ENCODE data around the gene GLYATL3. TPM values are rescaled to one million over a fixed set of nuclear protein-coding genes. Genes with fewer than 3 reads are reported as not detected.

GLYATL3 gene
- total RNA-seq, 2 donors from 2014 or later = not detected

DNA sequence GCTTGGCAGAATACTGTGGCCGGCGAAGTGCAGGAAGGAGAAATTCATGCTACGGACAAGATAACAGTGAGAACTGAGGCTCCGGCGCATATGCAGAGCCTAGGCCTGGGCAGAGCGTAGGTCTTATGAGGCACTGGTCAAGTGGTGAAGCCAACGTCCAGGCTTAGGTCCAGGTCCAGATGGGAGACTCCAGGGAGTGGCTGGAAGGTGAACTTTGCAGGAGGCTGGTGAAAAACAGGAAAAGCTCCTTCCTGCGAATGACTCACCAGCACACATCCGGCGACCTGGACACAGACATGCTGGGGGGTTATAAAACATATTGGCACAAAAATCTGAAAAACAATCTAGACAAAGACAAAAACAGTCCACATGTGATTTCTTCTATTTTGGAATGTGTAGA, 66.1 kb downstream of the GLYATL3 start:
- no peak overlapping the region for H3K4me3 ChIP-seq
- H3K27ac ChIP-seq = no peak overlapping the region
- TF ChIP-seq, protein P1, sequence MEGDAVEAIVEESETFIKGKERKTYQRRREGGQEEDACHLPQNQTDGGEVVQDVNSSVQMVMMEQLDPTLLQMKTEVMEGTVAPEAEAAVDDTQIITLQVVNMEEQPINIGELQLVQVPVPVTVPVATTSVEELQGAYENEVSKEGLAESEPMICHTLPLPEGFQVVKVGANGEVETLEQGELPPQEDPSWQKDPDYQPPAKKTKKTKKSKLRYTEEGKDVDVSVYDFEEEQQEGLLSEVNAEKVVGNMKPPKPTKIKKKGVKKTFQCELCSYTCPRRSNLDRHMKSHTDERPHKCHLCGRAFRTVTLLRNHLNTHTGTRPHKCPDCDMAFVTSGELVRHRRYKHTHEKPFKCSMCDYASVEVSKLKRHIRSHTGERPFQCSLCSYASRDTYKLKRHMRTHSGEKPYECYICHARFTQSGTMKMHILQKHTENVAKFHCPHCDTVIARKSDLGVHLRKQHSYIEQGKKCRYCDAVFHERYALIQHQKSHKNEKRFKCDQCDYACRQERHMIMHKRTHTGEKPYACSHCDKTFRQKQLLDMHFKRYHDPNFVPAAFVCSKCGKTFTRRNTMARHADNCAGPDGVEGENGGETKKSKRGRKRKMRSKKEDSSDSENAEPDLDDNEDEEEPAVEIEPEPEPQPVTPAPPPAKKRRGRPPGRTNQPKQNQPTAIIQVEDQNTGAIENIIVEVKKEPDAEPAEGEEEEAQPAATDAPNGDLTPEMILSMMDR (IDR thresholded peaks at IDR 0.05) = no peak
- H3K9me3 ChIP-seq = peaks cover 0 to 12% of the 10 kb centered on the region in 2 donors
- DNase-seq (ENCODE audit: low spot score) = no peak
- no peaks in the 10 kb centered on the region for H3K27me3 ChIP-seq
- no peaks in the 10 kb centered on the region for H3K4me1 ChIP-seq
- H3K36me3 ChIP-seq = no peaks in the 10 kb centered on the region

DNA sequence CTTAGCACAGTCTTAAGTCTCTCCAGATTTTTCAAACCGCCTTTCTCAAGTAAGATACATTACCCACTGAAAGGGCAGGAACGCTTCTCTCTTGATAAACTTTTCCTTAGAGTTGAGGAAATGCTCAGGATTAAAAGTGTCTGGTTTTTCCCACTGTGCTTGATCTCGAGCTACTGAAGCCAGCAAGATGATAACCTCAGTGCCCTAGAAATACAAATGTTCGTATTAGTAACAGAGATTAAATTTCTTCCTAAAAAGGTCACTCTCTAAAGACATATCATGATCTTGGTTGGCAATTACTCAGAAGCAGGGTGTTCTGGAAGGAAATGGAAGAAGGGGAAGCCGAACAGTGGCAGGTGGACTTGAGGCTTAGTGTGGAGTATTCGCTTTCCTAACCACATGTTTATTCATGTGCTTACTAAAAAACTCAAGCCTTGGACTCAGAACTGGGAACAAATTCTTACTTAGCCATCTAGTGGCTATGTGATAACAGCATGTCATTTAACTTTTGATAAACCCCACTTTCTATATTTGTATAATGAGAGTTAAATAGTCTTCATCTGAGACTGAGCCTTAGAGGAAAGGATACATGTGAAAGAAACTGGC, 70.9 kb downstream of the GLYATL3 start:
- no peak for DNase-seq (ENCODE audit: low spot score)
- H3K4me1 ChIP-seq = no peaks in the 10 kb centered on the region

DNA sequence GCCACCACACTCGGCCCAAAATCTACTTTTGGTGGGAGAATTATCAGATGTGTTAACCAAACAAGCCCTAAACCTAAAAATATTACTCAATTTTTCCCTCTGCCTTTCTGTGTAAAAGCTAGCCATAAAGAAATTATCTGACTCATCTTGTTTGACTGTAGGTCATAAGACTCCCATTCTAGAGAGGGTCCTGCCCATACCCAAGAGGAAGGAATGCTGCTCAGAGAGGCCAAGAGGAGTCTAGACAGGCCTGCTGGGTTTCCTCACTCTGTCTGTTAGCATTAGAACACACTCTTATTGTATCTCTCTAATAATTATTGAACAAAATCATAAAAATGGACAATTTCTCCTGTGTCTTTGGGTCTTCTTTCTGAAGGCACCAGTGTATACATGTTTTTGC, 76.9 kb downstream of the GLYATL3 start:
- DNase-seq (ENCODE audit: low spot score) = no peak
- Histone ChIP-seq H3K27me3 (no peaks in the 10 kb centered on the region), H3K9me3 (no peaks in the 10 kb centered on the region), H3K27ac (no peak overlapping the region), H3K4me1 (no peaks in the 10 kb centered on the region), H3K4me3 (no peak overlapping the region), H3K36me3 (no peaks in the 10 kb centered on the region)
- TF ChIP-seq, protein P1 (IDR thresholded peaks at IDR 0.05) = no peak

More for the DNA sequence above, 70.9 kb downstream of the GLYATL3 start:
- H3K4me3 ChIP-seq = no peak overlapping the region
- H3K36me3 ChIP-seq = no peaks in the 10 kb centered on the region
- no peaks in the 10 kb centered on the region for H3K27me3 ChIP-seq
- H3K27ac ChIP-seq = no peak overlapping the region
- TF ChIP-seq, protein P1 (IDR thresholded peaks at IDR 0.05) = no peak
- H3K9me3 ChIP-seq = no peaks in the 10 kb centered on the region

Other genes starting within 250 kb of the GLYATL3 start
- gene MMUT, start 36.7 kb upstream of the GLYATL3 start, total RNA-seq = 10 to 100 TPM; 11.9 to 20.1 TPM
- gene CENPQ, start 36.6 kb upstream of the GLYATL3 start, total RNA-seq = 1 to 10 TPM; 2.9 to 5.3 TPM
- under 1 TPM in 1 of 2 donors, not detected in 1; 0.75 TPM for gene C6orf141, start 50.7 kb downstream of the GLYATL3 start, total RNA-seq
- gene RHAG, start 136.9 kb downstream of the GLYATL3 start, total RNA-seq = 1 to 10 TPM; 1.3 to 2.0 TPM
- not detected for gene CRISP2, start 213.6 kb downstream of the GLYATL3 start, total RNA-seq
- gene CRISP3, start 244.5 kb downstream of the GLYATL3 start, total RNA-seq = not detected